Loucy (cell line): Measurements from ENCODE around the gene SELENOM.

Experiments used
- H2AFZ ChIP-seq: fragments of 200-600 bp; sonication (generic); 2 replicates; pipeline ENCODE4 v1.6.0; 2016; ENCODE audit warnings: antibody characterized with exemption, mild to moderate bottlenecking, low read length, moderate library complexity
- H3F3A ChIP-seq: fragments of 200-600 bp; 2 replicates; pipeline ENCODE4 v1.6.0; 2016; ENCODE audit warnings: antibody characterized with exemption, low read depth, mild to moderate bottlenecking
- H3K27me3 ChIP-seq: fragments of 200-600 bp; sonication (generic); 2 replicates; pipeline ENCODE4 v1.6.1; 2014; ENCODE audit warnings: low read length, mild to moderate bottlenecking; ENCODE audit not compliant: insufficient read depth, poor library complexity, severe bottlenecking
- H3K36me3 ChIP-seq: fragments of 200-600 bp; sonication (generic); 2 replicates; pipeline ENCODE4 v1.6.1; 2016; ENCODE audit warnings: low read length; ENCODE audit not compliant: insufficient read depth
- H3K4me1 ChIP-seq: fragments of 200-600 bp; sonication (generic); 2 replicates; pipeline ENCODE4 v1.5.1; 2014; ENCODE audit warnings: low read length, mild to moderate bottlenecking; ENCODE audit not compliant: insufficient read depth, poor library complexity, severe bottlenecking
- H3K4me2 ChIP-seq: fragments of 200-600 bp; sonication (generic); 2 replicates; pipeline ENCODE4 v1.6.0; 2014; ENCODE audit warnings: antibody characterized with exemption, low read length, low read depth, mild to moderate bottlenecking; ENCODE audit not compliant: poor library complexity, severe bottlenecking
- H3K4me3 ChIP-seq: fragments of 200-600 bp; sonication (generic); 2 replicates; pipeline ENCODE4 v1.5.1; 2014; ENCODE audit warnings: low read length, mild to moderate bottlenecking, mixed read lengths; ENCODE audit not compliant: poor library complexity, severe bottlenecking
- H3K79me2 ChIP-seq: fragments of 200-600 bp; sonication (generic); 2 replicates; pipeline ENCODE4 v1.6.1; 2014; ENCODE audit warnings: low read length; ENCODE audit not compliant: insufficient read depth
- H3K9ac ChIP-seq: fragments of 200-600 bp; sonication (generic); 2 replicates; pipeline ENCODE4 v1.6.0; 2014; ENCODE audit warnings: mild to moderate bottlenecking, low read depth, low read length, moderate library complexity; ENCODE audit not compliant: poor library complexity, severe bottlenecking
- H3K9me2 ChIP-seq: fragments of 200-600 bp; sonication (generic); replicated peaks from 2 replicates; pipeline ENCODE4 v1.6.1; 2016; ENCODE audit warnings: low read depth, low read length, mixed read lengths
- H3K9me3 ChIP-seq: fragments of 200-600 bp; sonication (generic); 2 replicates; pipeline ENCODE4 v1.6.1; 2014; ENCODE audit warnings: mild to moderate bottlenecking, antibody characterized with exemption, low read length, low read depth; ENCODE audit not compliant: insufficient read depth
- H4K20me1 ChIP-seq: fragments of 200-600 bp; sonication (generic); 2 replicates; pipeline ENCODE4 v1.6.0; 2014; ENCODE audit warnings: antibody characterized with exemption, low read length, mild to moderate bottlenecking; ENCODE audit not compliant: insufficient read depth, poor library complexity, severe bottlenecking
- CTCF ChIP-seq: fragments of 200-600 bp; sonication (generic); conservative IDR thresholded peaks from 2 replicates; pipeline ENCODE4 v1.5.1; 2014; ENCODE audit warnings: mild to moderate bottlenecking, antibody characterized with exemption, low read length
- EZH2phosphoT487 ChIP-seq: fragments of 200-600 bp; IDR thresholded peaks from 2 replicates; pipeline ENCODE4 v1.6.1; 2018; ENCODE audit warnings: antibody characterized with exemption, mild to moderate bottlenecking, moderate library complexity, borderline replicate concordance

Gene SELENOM

GRCh38 chr22:31100762-31101525 lies 6.4 kb downstream of the SELENOM start:
- H3K79me2 ChIP-seq = no peaks in the 10 kb centered on the region
- no peaks in the 10 kb centered on the region for H3K27me3 ChIP-seq
- H3K36me3 ChIP-seq = peaks cover 26% of the 10 kb centered on the region; the same call in 1 of the 2 replicates
- TF ChIP-seq EZH2phosphoT487 = no peak
- no peak for TF ChIP-seq CTCF
- H3K9me2 ChIP-seq = no peaks in the 10 kb centered on the region
- H3F3A ChIP-seq = no peaks in the 10 kb centered on the region
- H3K4me2 ChIP-seq = no peak overlapping the region
- peaks cover 3% of the 10 kb centered on the region for H3K4me1 ChIP-seq
- H3K9ac ChIP-seq = no peak overlapping the region
- no peak overlapping the region for H2AFZ ChIP-seq
- H4K20me1 ChIP-seq = no peaks in the 10 kb centered on the region
- no peaks in the 10 kb centered on the region for H3K9me3 ChIP-seq
- no peak overlapping the region for H3K4me3 ChIP-seq

GRCh38 chr22:31099841-31100761 lies 7.3 kb downstream of the SELENOM start:
- H3K4me2 ChIP-seq = no peak overlapping the region
- H2AFZ ChIP-seq = no peak overlapping the region
- TF ChIP-seq CTCF (no peak), EZH2phosphoT487 (no peak)
- H3K9ac ChIP-seq = no peak overlapping the region
- peaks cover 33% of the 10 kb centered on the region; the same call in 1 of the 2 replicates for H3K36me3 ChIP-seq
- peaks cover 3% of the 10 kb centered on the region for H3K4me1 ChIP-seq
- no peaks in the 10 kb centered on the region for H3K9me3 ChIP-seq
- H3F3A ChIP-seq = no peaks in the 10 kb centered on the region
- no peaks in the 10 kb centered on the region for H4K20me1 ChIP-seq
- H3K27me3 ChIP-seq = no peaks in the 10 kb centered on the region
- no peaks in the 10 kb centered on the region for H3K9me2 ChIP-seq
- no peak overlapping the region for H3K4me3 ChIP-seq
- no peaks in the 10 kb centered on the region for H3K79me2 ChIP-seq

- H3K4me1 ChIP-seq = peaks cover 3% of the 10 kb centered on the region
- H3K9me3 ChIP-seq = no peaks in the 10 kb centered on the region
- no peaks in the 10 kb centered on the region for H3F3A ChIP-seq
- no peak overlapping the region for H3K4me3 ChIP-seq
- no peak overlapping the region for H3K9ac ChIP-seq
- H3K79me2 ChIP-seq = no peaks in the 10 kb centered on the region
- H2AFZ ChIP-seq = no peak overlapping the region
- no peak for TF ChIP-seq CTCF
- TF ChIP-seq EZH2phosphoT487 = no peak
- no peak overlapping the region for H3K4me2 ChIP-seq
- no peaks in the 10 kb centered on the region for H3K27me3 ChIP-seq
- no peaks in the 10 kb centered on the region for H3K9me2 ChIP-seq
- no peaks in the 10 kb centered on the region for H4K20me1 ChIP-seq
- H3K36me3 ChIP-seq = peaks cover 38% of the 10 kb centered on the region; the same call in 1 of the 2 replicates
These were observed 8.0 kb downstream of the SELENOM start for GRCh38 chr22:31099386-31099785.
